ENCODE results near the gene BICC1. TPM values are rescaled to one million over a fixed set of nuclear protein-coding genes. Genes with fewer than 3 reads are reported as not detected.

The BICC1 gene
- total RNA-seq, 1 experiment from 2014 or later, result 0.57 TPM

DNA sequence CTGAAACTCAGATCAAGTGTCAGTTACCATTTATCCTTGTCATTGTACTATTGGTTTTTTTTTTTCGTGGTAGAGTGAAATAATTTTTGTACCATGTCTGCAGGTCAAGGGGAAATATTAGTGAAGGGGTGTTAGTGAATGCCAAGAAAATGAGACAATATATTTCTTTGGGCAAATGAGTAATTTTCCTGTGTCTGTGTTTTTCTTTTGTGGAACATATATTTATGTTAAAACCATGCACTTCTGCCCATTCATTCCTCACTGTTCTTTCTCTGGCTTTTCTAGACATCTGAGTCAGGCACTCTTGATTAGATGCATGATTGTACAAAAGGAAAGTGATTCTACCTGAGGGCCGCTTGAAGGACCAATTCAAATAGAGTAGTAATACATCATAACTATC, 161.6 kb downstream of the BICC1 start:
- Histone ChIP-seq H3T11ph (ENCODE audit: low read length) (no peak overlapping the region), H2BK12ac (ENCODE audit: insufficient read length, low read depth, low read length) (no peak overlapping the region), H2BK15ac (ENCODE audit: low read depth, low read length) (no peak overlapping the region), H2BK20ac (ENCODE audit: low read depth, low read length, poor library complexity, severe bottlenecking) (no peak overlapping the region), H3K79me1 (ENCODE audit: insufficient read depth, low read depth, low read length, poor library complexity, severe bottlenecking) (no peaks in the 10 kb centered on the region), H3K4me1 (ENCODE audit: insufficient read depth, low read length) (no peaks in the 10 kb centered on the region), H3K4me2 (ENCODE audit: insufficient read depth, insufficient read length, low read length) (no peak overlapping the region), H3K9ac (ENCODE audit: extremely low read depth, insufficient read length, low read length) (no peak overlapping the region), H4K5ac (ENCODE audit: insufficient read length, low read depth, low read length) (no peak overlapping the region), H3K4ac (ENCODE audit: low read depth, low read length) (no peak overlapping the region), H3K27ac (ENCODE audit: insufficient read length, low read depth, low read length) (no peak overlapping the region), H3K18ac (ENCODE audit: insufficient read length, low read depth, low read length) (no peak overlapping the region), H2BK120ac (ENCODE audit: low read depth, low read length, poor library complexity, severe bottlenecking) (no peak overlapping the region), H2AK5ac (ENCODE audit: insufficient read length, low read length) (no peak overlapping the region), H4K20me1 (ENCODE audit: control insufficient read depth, insufficient read depth, insufficient read length) (no peaks in the 10 kb centered on the region), H3K27me3 (ENCODE audit: insufficient read depth, low read length) (no peaks in the 10 kb centered on the region), H3K79me2 (ENCODE audit: insufficient read depth, low read length) (no peaks in the 10 kb centered on the region), H4K8ac (replicated peaks; ENCODE audit: insufficient read length, low read depth, low read length) (no peak overlapping the region), H3K23ac (ENCODE audit: insufficient read length, low read depth, low read length) (no peak overlapping the region), H3K23me2 (ENCODE audit: insufficient read length, low read depth, low read length, poor library complexity, severe bottlenecking) (no peaks in the 10 kb centered on the region), H3K56ac (ENCODE audit: insufficient read length, low read depth, low read length) (no peak overlapping the region), H4K91ac (ENCODE audit: insufficient read length, low read depth, low read length) (no peak overlapping the region), H2BK5ac (ENCODE audit: insufficient read length, low read length) (no peak overlapping the region), H2AFZ (ENCODE audit: low read length) (no peak overlapping the region), H3K9me3 (ENCODE audit: control insufficient read depth, low read depth, low read length) (no peaks in the 10 kb centered on the region), H3K14ac (ENCODE audit: insufficient read depth, low read length) (no peak overlapping the region)
- TF ChIP-seq, protein P1, sequence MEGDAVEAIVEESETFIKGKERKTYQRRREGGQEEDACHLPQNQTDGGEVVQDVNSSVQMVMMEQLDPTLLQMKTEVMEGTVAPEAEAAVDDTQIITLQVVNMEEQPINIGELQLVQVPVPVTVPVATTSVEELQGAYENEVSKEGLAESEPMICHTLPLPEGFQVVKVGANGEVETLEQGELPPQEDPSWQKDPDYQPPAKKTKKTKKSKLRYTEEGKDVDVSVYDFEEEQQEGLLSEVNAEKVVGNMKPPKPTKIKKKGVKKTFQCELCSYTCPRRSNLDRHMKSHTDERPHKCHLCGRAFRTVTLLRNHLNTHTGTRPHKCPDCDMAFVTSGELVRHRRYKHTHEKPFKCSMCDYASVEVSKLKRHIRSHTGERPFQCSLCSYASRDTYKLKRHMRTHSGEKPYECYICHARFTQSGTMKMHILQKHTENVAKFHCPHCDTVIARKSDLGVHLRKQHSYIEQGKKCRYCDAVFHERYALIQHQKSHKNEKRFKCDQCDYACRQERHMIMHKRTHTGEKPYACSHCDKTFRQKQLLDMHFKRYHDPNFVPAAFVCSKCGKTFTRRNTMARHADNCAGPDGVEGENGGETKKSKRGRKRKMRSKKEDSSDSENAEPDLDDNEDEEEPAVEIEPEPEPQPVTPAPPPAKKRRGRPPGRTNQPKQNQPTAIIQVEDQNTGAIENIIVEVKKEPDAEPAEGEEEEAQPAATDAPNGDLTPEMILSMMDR (conservative IDR thresholded peaks at IDR 0.05), result no peak
- DNase-seq, result no peak
- H3K36me3 Mint-ChIP-seq (ENCODE audit: insufficient read depth in 1 of 3, low read depth in 3 of 3), result peaks cover 0 to 9% (median 0%) of the 10 kb centered on the region in 3 experiments; a peak in 1 of 7 replicates
- WGBS (ENCODE audit: extremely low coverage, insufficient read length, low lambda C conversion rate), result no CpG with 5 or more reads among the region's 2 CpGs
- H3K9me3 Mint-ChIP-seq, result peaks cover 0 to 4% of the 10 kb centered on the region in 2 experiments; a peak in 2 of 5 replicates
- no peak overlapping the region for H3K27ac Mint-ChIP-seq
- H3K4me1 Mint-ChIP-seq, result no peaks in the 10 kb centered on the region
- H3K27me3 Mint-ChIP-seq (ENCODE audit: low read depth), result no peaks in the 10 kb centered on the region; the same call in 1 of the 2 replicates
- H3K4me3 Mint-ChIP-seq, result no peak overlapping the region

Measured in H9 (cell line).